DMS53 (cell line): Measurements from ENCODE around the gene GLUL.
A peak's percentile ranks its signal among the peaks of the same experiment; 100 is the strongest.
"Not testable (repeated sequence)": the region's sequence is repeated elsewhere in the genome, so short reads cannot be mapped to it uniquely, and the experiment has no call there.

Source experiments
- DNase-seq: peaks from one replicate; lab custom pipeline; 2025; lab: John Stamatoyannopoulos, UW

Gene GLUL

DNA sequence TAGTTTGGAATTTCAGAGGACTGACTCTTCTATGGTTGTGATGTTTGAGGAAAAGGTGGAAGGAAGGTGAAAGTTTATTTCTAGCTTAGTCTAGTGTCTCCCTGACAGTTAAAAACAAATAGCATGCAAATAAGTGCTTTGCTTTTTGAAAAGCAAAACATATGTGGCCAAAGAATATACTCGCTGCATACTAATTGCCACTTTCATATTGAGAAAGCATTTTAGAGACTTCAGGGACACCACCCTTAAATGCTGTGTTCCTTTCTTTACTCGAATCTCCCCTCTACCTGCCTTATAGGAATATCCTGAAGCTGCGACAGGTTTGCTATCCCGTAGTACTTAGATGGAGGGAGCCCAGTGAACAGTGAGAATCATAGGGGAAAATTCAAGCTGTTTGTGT lies 23.2 kb downstream of the GLUL start:
- DNase-seq = no peak

DNA sequence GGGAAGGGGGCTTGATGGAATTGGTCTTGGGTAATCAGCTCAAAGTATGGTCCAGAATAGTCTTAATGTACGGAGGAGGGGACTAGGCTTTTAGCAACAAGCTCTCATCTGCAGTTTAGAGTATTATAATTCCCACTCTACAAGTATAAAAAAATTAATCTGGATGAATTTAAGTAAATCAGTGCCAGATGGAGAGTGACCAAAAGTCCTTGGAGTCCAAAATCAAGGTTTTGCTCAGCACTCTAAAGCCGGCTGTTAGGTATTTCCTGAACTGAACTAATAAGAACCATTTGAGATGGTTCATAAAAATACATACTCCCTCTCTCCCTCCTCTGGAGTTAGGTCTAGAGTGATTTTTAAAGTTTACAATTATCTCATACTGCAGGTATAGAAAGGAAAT lies 23.7 kb downstream of the GLUL start:
- no peak for DNase-seq

DNA sequence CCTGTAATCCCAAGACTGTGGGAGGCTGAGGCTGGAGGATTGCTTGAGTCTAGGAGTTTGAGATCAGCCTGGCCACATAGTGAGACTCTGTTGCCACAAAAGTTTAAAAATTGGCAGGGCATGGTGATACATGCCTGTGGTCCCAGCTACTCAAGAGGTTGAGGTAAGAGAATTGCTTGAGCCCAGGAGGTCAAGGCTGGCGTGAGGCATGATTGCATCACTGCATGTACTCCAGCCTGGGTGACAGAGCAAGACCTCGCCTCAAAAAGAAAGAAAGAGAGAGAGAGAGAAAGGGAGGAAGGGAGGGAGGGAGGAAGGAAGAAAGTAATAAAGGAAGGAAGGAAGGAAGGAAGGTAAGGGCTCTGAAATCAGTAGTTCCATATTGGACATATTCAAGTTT lies 25.0 kb downstream of the GLUL start:
- no peak for DNase-seq

DNA sequence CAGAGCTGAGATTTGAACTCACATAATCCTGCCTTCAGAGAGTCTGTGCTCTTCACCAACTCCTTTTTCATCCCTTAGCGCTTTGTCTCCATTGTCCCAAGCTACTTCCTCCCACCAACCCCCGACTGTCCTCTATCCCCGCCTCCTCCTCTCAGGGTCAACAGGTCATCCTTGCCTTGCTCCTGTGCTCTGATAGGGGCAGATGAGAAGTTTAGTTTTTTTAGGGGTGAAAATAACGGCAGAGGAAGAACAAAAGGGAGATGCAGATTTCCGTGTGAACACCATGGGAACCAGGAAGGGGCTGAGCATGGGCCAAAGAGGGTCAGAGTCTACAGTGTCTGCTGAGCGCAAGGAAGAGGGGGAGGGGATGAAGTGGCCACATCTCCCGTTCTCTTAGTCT lies 31.9 kb downstream of the GLUL start:
- no peak for DNase-seq

DNA sequence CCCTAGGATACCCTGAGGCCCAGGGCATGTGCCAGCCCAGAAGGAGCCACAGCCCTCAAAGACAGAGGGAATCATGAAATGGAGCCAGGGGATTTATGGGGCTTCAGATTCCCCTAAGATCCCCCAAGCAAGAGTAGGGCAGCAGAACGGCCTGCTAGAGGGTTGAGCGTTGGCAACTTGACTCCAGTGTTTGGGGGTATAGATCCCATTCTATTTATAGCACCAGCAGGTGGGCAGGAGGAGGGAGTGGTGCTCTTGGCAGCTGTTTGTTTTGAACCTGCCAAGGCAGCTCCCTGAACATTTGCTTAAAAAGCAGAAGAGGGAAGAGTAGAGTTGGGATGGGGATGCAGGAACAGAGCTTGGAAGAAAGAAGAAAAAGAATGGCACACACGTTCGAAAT lies 33.7 kb downstream of the GLUL start:
- DNase-seq = no peak

DNA sequence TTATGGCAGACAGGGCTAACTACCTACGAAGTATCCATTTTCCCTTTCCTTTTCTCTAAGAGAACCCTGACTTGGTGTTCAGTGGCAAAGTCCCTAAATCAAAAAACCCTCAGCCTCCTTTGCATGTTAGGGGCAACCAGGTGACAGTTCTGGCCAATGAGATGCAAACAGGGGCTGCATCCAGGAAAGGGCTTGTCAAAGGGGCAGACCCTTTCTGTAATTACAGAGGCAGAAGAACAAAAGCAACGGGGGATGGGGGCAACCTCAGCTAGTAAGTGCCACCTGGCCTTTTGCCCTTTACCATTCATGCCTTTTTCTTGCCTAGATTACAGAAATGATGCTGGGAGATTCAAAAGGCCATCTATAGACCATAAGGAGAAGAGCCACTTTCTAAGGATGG lies 34.4 kb downstream of the GLUL start:
- DNase-seq = no peak

DNA sequence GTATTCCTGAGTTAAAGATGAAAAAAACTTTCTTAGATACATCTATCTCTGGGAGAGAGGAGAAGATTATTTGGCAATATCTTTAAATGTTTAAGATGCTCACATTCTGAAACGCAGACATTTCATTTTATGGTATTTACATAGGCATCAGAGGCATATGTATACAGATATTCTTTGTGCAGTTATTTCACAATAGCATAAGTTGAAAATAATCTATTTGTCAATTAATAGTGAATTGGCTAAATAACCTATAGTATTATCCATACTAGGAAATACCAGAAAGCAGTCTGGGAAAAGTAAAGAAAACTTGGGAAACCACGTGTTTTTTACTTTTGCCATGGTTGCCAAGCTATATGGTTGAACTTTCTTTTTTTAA lies 35.9 kb downstream of the GLUL start:
- DNase-seq = no peak

DNA sequence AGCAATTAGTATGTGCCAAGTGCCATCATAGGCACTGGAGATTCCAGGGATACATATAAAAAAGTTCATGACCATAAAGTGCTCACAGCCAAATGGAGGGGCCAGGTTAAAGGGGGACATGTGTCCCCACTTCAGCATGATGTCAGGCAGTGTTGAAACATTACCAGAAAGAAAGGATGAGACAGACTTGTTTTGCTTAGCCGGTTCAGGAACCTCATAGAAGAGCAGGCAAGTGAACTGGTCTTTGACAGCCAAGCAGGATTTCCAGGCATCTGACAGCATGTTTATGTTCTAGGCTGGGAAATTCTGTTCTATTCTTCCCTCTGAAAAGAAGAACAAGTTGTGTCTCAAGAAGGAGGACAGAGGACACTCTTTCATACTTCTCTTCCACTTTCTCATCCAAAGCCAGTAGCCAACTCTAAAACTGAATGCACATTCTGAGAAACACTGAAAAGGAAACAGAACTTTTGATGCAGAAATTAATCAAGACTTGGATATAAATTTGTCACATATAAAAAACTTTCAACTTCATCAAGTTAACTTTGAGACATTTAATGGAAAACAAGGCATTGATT lies 39.7 kb downstream of the GLUL start:
- DNase-seq = no peak

DNA sequence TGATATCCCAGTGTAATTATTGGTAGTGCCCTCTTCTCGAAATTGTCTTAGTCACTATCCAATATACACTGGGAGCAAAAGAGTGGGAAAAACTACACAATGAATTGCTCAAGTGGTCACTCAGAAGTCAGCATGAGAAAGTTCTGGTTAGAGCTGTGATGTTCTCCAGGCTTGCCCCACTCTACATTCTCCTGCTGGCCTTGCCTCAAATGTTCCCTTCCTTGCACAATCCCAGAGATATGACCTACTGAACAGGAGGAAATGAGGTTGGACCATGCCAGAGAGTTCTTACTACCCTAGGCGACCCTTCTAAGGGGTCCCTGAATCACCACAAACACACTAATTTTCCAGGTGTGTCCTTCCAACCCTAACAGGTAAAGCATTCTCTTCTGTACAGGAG lies 40.8 kb downstream of the GLUL start:
- DNase-seq = no peak

DNA sequence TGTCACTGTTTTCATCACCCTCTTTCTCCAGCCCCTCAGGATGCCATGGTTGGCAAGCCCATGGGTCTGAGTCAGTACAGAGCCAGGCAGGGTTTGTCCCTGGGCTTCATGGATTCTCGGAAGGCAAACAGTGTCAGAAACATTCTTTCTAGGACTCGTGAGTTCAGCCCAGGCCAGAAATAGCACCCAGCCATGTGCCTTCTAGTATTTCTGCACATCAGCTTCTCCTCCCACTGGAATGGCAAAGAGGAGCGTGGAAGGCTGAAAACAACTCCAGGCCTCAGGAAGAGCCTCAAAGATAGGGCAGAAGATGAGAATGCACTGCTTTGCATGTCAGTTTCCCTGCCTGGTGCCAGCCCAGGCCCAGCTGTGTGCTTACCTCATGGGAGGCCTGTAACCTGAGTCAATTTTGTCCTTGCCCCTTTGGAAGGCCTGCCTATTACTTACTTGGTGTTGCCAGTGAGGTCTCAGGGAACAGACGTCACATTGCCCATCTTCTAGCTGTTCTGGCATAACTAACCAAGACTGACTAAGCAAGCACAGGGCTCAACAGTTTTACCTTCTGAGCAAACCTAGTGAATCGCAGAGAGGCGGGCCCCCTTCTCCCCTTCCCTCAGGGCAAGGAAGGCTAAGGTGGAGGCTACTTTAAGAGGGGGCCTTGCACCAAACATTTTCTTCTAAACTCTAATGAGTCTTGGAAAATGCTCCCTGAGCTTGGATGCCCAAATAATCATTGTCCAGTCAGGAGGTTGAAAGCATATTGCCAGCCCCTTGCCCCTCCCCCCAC lies 42.4 kb downstream of the GLUL start:
- DNase-seq = no peak

DNA sequence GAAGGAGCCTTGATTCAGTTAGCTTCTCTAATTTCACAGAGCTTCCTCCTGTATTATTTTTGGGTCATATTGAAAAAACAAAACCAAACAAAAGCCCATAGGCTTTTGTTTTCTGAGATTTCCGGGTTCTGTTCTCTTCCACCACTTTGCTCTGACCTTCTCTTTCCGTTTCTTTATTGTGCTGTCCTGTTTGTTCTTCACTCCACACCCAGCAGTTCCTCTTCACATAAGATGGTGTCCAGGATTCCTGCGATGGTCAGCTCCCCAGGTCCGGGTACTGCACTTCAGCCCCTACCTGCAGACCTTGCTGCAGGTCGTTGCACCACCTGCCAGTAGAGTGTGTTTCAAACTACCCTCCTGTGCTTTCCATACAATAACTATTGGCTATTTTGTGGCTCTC lies 44.6 kb downstream of the GLUL start:
- peak; percentile 25 for DNase-seq

DNA sequence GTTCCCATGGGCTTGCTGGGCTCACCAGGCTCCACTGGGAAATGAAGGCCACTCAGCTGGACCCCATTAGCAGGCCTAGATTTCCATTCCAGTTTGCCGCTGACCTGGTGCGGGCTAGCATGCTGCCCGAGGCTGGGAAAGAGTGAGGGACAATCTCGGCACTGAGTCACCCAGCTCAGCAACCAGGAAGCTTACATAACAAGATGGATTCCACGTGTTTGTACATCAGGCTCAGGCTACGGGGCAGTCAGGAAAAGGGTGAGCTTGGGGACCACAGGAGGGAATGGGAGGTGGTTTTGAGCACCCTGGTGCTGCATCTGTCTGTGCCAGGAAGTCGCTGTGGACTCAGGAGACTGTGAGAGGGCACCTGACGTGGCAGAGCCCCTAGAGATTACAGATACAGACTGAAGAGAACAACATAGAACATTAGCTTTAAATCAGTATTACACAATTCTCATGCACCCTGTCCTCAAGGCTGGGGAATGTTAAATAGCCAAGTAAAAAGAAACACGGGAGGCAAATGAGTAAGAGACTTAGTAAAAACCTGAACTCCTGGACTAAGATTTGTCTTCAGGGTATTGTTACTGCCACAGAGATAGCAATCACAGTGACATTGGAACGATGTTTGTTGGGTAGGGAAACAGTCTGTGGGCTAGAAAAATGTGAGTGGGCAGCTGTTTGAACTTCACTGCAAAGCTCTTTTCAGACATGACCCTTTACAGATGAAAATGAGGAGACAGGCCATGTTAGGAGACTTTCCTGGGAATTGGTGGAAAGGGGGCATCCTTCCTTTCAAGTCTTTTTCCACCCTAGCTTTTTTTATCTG lies 51.1 kb downstream of the GLUL start:
- no peak for DNase-seq

DNA sequence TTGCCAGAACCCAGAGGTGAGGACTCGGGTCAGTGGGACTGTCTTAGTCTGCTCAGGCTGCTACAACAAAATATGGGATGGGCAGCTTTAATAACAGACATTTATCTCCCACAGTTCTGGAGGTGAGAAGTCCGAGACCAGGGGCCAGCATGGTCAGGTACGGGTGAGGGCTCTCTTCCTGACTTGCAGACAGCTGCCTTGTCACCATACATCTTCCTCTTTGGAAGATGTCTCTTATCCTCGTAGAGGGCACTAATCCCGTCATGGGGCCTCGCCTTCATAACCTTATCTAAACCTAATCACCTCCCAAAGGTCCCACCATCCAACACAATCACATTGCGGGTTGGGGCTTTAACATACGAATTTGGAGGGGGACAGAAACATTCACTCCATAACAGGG lies 51.9 kb downstream of the GLUL start:
- DNase-seq = no peak

DNA sequence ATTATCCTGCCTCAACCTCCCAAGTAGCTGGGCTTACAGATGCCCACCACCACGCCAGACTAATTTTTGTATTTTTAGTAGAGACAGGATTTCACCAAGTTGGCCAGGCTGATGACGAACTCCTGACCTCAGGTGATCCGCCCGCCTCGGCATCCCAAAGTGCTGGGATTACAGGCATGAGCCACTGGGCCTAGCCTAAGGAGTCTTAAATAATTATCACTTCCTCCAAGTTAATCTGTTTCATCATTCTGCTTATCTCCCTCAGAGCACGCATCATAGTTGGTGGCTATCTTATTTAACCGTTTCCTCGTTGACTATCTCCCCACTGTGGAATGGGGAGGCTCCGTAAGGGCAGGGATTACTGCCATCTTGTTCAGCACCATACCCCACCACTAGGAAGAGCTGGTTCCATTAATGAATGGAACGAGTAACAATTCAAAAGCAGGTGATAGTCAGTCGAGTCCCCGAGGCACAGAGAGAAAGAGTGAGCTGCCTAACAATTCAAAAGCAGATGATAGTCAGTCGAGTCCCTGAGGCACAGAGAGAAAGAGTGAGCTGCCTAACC lies 52.7 kb downstream of the GLUL start:
- no peak for DNase-seq

DNA sequence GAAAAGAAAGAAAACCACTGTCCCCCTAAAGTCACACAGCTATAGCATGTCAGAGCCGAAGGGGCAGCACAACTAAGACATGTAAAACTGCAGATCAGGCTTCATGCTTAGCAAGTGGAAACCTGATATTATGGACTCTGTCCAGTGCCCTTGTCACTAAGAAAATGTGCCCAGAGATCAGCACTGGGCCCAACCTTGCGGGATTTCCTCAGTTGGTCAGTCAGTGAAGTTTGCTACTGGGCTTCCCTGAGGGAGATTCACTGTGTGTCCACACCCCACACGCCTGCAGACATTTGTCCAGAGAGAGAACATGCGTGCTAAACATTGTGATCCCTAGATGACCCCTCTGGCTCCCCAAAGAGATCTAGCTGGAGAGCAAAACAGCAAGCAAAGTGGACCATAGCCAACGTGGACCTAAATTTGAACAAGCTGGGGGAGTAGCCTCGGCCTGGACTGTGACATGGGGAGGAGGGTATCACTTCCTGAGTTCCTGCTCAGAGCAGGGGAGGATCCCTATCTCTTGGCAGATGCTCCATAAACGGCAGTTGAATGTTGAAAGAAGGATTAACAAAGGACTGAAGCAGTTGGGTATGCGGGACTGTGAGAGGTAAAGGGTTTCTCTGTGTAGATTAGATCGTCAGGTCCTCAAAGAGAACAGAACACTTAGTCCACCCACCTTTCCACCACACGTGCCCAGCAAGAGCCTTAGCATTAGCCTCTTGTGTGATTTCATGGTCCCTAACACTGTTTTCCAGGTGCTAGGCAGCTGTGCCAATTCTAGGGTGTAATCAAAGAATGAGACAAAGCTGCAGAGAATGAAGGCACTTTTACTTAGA lies 53.6 kb downstream of the GLUL start:
- peak; percentile 91 for DNase-seq

DNA sequence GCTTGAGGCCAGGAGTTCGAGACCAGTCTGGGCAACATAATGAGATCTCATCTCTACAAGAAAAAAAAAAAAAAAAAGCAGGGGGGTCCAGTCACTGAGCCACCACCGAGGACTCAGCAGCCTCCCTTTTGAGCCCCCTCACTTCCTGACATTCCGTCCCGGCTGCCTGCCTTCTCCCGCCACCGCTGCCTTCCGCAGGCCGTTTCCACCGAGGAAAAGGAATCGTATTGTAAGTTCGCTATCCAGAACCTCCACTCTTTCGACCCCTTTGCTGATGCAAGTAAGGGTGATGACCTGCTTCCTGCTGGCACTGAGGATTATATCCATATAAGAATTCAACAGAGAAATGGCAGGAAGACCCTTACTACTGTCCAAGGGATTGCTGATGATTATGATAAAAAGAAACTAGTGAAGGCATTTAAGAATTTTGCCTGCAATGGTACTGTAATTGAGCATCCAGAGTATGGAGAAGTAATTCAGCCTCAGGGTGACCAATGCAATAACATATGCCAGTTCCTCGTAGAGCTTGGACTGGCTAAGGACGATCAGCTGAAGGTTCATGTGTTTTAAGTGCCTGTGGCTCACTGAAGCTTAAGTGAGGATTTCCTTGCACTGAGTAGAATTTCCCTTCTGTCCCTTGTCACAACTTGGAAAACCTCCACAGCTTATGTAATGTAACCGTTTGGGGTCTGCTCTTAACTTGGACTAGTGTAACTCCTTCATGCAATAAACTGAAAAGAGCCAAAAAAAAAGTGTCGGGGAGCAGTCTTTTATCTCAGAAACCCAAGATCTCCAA lies 55.6 kb downstream of the GLUL start:
- DNase-seq = no peak

DNA sequence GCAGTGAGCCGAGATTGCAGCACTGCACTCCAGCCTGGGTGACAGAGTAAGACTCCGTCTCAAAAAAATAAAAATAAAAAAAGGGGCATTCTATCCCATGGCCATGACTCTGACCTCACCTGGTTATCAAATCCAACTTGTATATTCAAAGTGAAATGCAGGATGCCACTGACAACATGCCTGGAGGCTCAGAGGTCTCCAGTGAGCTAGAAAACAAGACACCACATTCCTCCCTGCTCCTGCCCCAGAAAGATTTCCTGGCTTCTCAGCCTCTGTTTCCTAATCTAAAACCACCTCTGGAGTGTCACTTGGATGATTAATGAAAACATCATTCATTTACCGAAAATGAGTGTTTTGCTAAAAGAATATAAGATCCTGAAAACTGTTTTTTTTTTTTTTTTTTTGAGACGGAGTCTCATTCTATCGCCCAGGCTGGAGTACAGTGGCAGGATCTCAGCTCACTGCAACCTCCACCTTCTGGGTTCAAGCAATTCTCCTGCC lies 58.5 kb downstream of the GLUL start:
- DNase-seq = not testable (repeated sequence)

DNA sequence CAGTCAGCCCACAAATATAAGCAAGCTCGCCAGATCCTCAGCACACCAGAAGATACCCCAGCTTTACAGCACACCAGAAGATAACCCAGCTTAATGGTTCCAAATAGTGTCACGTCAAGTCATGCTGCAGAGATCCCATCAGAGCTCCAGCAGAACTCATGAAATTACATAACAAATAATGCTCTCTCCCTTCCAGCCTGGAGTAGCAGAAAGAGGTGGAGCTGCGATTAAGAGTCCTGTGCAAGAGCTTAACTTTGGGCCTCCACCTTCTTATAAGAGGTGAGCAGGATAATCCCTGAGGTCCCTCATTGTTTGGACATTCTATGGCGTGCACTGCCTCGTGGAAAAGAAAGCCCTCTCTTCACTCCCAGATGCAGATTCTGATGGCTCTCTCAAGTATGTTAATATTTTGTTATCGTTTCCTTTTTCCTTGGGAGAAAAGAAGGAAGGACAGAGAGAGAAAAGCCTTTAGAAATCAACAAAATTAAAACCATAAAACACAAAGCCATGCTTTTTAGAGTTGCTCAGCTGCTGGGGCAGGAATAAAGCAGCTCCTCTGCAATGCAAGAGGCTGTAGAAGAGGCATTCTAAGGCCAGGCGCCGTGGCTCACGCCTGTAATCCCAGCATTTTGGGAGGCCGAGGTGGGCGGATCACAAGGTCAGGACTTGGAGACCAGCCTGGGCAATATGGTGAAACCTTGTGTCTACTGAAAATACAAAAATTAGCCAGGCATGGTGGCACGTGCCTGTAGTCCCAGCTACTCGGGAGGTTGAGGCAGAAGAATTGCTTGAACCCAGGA lies 59.1 kb downstream of the GLUL start:
- DNase-seq = no peak
